Neuronal stem cell (in vitro differentiated cells): ENCODE data around the gene ROBO2.

Experiments used
- DNase-seq: peaks from one replicate; pipeline ENCODE4 v3.0.0-alpha.2; 2013; ENCODE audit warnings: low spot score
- H2AFZ ChIP-seq: one replicate; pipeline ENCODE4 v1.6.1; 2013; ENCODE audit warnings: mild to moderate bottlenecking, low read length, inconsistent platforms
- H2AK5ac ChIP-seq: 2 replicates; pipeline ENCODE4 v1.6.1; 2013; ENCODE audit warnings: low read depth, mild to moderate bottlenecking, inconsistent platforms, low read length, moderate library complexity, mixed read lengths
- H2BK120ac ChIP-seq: 2 replicates; pipeline ENCODE4 v1.6.1; 2013; ENCODE audit warnings: low read depth, mild to moderate bottlenecking, inconsistent platforms, low read length, moderate library complexity, mixed read lengths
- H2BK12ac ChIP-seq: one replicate; pipeline ENCODE4 v1.6.1; 2013; ENCODE audit warnings: low read length, inconsistent platforms
- H2BK15ac ChIP-seq: 2 replicates; pipeline ENCODE4 v1.6.1; 2013; ENCODE audit warnings: mild to moderate bottlenecking, low read length, inconsistent platforms, mixed read lengths
- H2BK5ac ChIP-seq: one replicate; pipeline ENCODE4 v1.6.1; 2013; ENCODE audit warnings: inconsistent platforms, mild to moderate bottlenecking, low read length, moderate library complexity
- H3K14ac ChIP-seq: one replicate; pipeline ENCODE4 v1.6.1; 2013; ENCODE audit warnings: low read length, inconsistent platforms
- H3K18ac ChIP-seq: 2 replicates; pipeline ENCODE4 v1.6.1; 2013; ENCODE audit warnings: low read length, inconsistent platforms
- H3K23ac ChIP-seq: 2 replicates; pipeline ENCODE4 v1.6.1; 2013; ENCODE audit warnings: low read depth, mild to moderate bottlenecking, mixed read lengths, low read length, inconsistent platforms; ENCODE audit not compliant: poor library complexity
- H3K27ac ChIP-seq: replicated peaks from 3 replicates; pipeline ENCODE4 v1.5.1; 2013; ENCODE audit warnings: low read length, inconsistent platforms
- H3K27me3 ChIP-seq, 3 experiments: 2 replicates each; pipeline ENCODE4 v1.6.1; 2013; ENCODE audit warnings: low read length in 3 of 3, mild to moderate bottlenecking in 2 of 3, inconsistent platforms in 1 of 3, low read depth in 1 of 3, mixed read lengths in 1 of 3, moderate library complexity in 1 of 3; ENCODE audit not compliant: control insufficient read depth in 3 of 3, insufficient read depth in 3 of 3
- H3K36me3 ChIP-seq, 2 donors: replicated peaks in 1 of 2; 2 replicates each; pipeline ENCODE4 v1.6.1; 2013; ENCODE audit warnings: low read length in 2 of 2; ENCODE audit not compliant: control insufficient read depth in 2 of 2, insufficient read depth in 2 of 2
- H3K4ac ChIP-seq: 2 replicates; pipeline ENCODE4 v1.6.1; 2013; ENCODE audit warnings: inconsistent platforms, mild to moderate bottlenecking, low read length, moderate library complexity
- H3K4me1 ChIP-seq, 2 donors: 1 replicate in 1 of 2; 2 replicates in 1 of 2; pipeline ENCODE4 v1.6.1; 2013; ENCODE audit warnings: low read length in 2 of 2, low read depth in 1 of 2; ENCODE audit not compliant: control insufficient read depth in 2 of 2, insufficient read depth in 1 of 2
- H3K4me2 ChIP-seq: one replicate; pipeline ENCODE4 v1.6.1; 2013; ENCODE audit warnings: mild to moderate bottlenecking, low read length, inconsistent platforms; ENCODE audit not compliant: insufficient read depth, poor library complexity, severe bottlenecking
- H3K4me3 ChIP-seq, 2 donors: 2 replicates each; pipeline ENCODE4 v1.5.1; 2013; ENCODE audit warnings: low read length in 2 of 2, mild to moderate bottlenecking in 2 of 2, inconsistent platforms in 1 of 2, moderate library complexity in 1 of 2
- H3K79me1 ChIP-seq: one replicate; pipeline ENCODE4 v1.6.1; 2013; ENCODE audit warnings: low read depth, mild to moderate bottlenecking, inconsistent platforms, low read length, moderate library complexity
- H3K9ac ChIP-seq: one replicate; pipeline ENCODE4 v1.6.1; 2013; ENCODE audit warnings: mild to moderate bottlenecking, low read depth, low read length, inconsistent platforms; ENCODE audit not compliant: poor library complexity
- H3K9me3 ChIP-seq, 2 donors: replicated peaks in 1 of 2; 2 replicates each; pipeline versions ENCODE3 to v1.6.1; 2013; ENCODE audit warnings: low read length in 2 of 2, mild to moderate bottlenecking in 2 of 2, inconsistent platforms in 1 of 2, low read depth in 1 of 2, mixed read lengths in 1 of 2, moderate library complexity in 1 of 2; ENCODE audit not compliant: control insufficient read depth in 2 of 2, insufficient read depth in 1 of 2
- H4K8ac ChIP-seq: one replicate; pipeline ENCODE4 v1.6.1; 2013; ENCODE audit warnings: low read depth, mild to moderate bottlenecking, inconsistent platforms, low read length, moderate library complexity
- H4K91ac ChIP-seq: one replicate; pipeline ENCODE4 v1.6.1; 2013; ENCODE audit warnings: low read length, low read depth, mild to moderate bottlenecking, inconsistent platforms; ENCODE audit not compliant: poor library complexity
- WGBS, 2 donors: extraction: QIAGEN DNeasy Blood & Tissue Kit; methylation state at CpG; one replicate each; pipeline ENCODE4 v1.1.7; 2013; ENCODE audit warnings: missing lambda C conversion rate in 2 of 2, mixed read lengths in 1 of 2; ENCODE audit not compliant: insufficient read length in 2 of 2, insufficient replicate concordance in 1 of 2; ENCODE audit errors: extremely low coverage in 2 of 2; 5-methylcytosine and 5-hydroxymethylcytosine counted together

The ROBO2 gene

DNA sequence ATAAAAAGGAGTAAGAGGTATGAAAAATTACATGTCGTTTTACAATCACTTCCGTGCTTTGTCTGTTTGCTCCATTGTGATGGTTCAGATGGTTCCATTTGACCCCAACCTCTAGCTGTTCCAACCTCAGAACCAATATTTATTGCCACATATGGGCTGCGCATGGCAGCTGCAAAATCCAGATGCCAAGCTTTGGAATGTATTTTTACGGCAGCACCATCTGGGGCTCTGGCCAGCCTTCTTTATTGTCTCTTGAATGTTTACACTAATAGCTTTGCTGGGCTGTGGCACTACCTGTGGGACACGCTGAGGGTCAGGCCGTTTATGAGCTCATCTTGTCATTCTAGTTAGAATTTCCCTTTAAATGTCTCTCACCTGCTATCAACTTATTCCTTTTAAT is 219.8 kb downstream of the ROBO2 start:
- Histone ChIP-seq H3K9me3 (no peaks in the 10 kb centered on the region), H4K91ac (no peak overlapping the region), H3K9ac (no peak overlapping the region), H3K23ac (no peak overlapping the region), H3K18ac (no peak overlapping the region), H3K36me3 (no peaks in the 10 kb centered on the region), H3K4me2 (no peak overlapping the region), H3K4me3 (no peak overlapping the region), H2AFZ (no peak overlapping the region), H4K8ac (no peak overlapping the region), H3K4me1 (peaks cover 0 to 1% of the 10 kb centered on the region in 2 donors), H2BK120ac (no peak overlapping the region), H3K14ac (no peak overlapping the region), H2AK5ac (no peak overlapping the region), H3K27me3 (no peaks in the 10 kb centered on the region), H2BK12ac (no peak overlapping the region), H2BK5ac (no peak overlapping the region), H3K79me1 (no peaks in the 10 kb centered on the region), H3K27ac (no peak overlapping the region), H2BK15ac (no peak overlapping the region), H3K4ac (no peak overlapping the region)
- DNase-seq: no peak
- no CpG with 5 or more reads among the region's 6 CpGs for WGBS, 2 donors

DNA sequence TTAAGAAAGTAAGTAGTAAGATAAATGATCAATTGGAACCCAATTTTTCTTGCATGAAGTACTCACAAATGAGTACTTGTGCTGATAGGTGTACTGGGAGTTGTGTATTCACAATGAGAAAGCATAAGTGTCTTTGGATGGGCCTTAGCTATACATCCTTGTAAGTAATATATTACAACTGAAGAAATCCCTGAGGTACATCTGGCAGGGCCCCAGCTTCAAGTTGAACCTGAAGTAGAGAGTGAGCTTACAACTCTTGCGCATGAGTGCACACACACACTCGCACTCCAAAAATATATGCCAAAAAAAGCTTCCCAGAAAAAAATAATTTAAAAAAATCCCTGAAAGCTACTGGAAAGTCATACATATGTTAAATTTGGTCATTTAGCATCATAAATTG is 222.5 kb downstream of the ROBO2 start:
- H3K23ac ChIP-seq: no peak overlapping the region
- no CpG with 5 or more reads among the region's 2 CpGs for WGBS, 2 donors

GRCh38 chr3:77267589-77267988 is 227.7 kb downstream of the ROBO2 start:
- no peak overlapping the region for H3K14ac ChIP-seq
- no peak overlapping the region for H4K91ac ChIP-seq
- WGBS, 2 donors: no CpG with 5 or more reads among the region's 3 CpGs
- H3K4me2 ChIP-seq: no peak overlapping the region
- H3K9ac ChIP-seq: no peak overlapping the region
- no peak overlapping the region for H2BK120ac ChIP-seq
- H2AFZ ChIP-seq: no peak overlapping the region
- peaks cover 0 to 2% of the 10 kb centered on the region in 2 donors for H3K4me1 ChIP-seq
- H4K8ac ChIP-seq: no peak overlapping the region
- no peaks in the 10 kb centered on the region for H3K36me3 ChIP-seq
- H3K27ac ChIP-seq: no peak overlapping the region
- H2AK5ac ChIP-seq: no peak overlapping the region
- H3K4me3 ChIP-seq: no peak overlapping the region
- H2BK5ac ChIP-seq: no peak overlapping the region
- H3K4ac ChIP-seq: no peak overlapping the region
- no peak for DNase-seq
- no peaks in the 10 kb centered on the region for H3K79me1 ChIP-seq
- no peaks in the 10 kb centered on the region for H3K27me3 ChIP-seq
- no peak overlapping the region for H3K18ac ChIP-seq
- no peak overlapping the region for H2BK12ac ChIP-seq
- H2BK15ac ChIP-seq: no peak overlapping the region
- no peak overlapping the region for H3K23ac ChIP-seq
- no peaks in the 10 kb centered on the region for H3K9me3 ChIP-seq

More for the DNA sequence above, 222.5 kb downstream of the ROBO2 start:
- no peaks in the 10 kb centered on the region for H3K27me3 ChIP-seq
- no peak overlapping the region for H3K4ac ChIP-seq
- no peak overlapping the region for H3K4me2 ChIP-seq
- no peak overlapping the region for H2BK15ac ChIP-seq
- H2BK120ac ChIP-seq: no peak overlapping the region
- no peaks in the 10 kb centered on the region for H3K4me1 ChIP-seq
- no peak overlapping the region for H2BK12ac ChIP-seq
- no peak overlapping the region for H2BK5ac ChIP-seq
- H3K79me1 ChIP-seq: no peaks in the 10 kb centered on the region
- no peak overlapping the region for H2AFZ ChIP-seq
- H3K4me3 ChIP-seq: no peak overlapping the region
- H3K18ac ChIP-seq: no peak overlapping the region
- no peak overlapping the region for H4K91ac ChIP-seq
- H3K9me3 ChIP-seq: no peaks in the 10 kb centered on the region
- no peak overlapping the region for H3K9ac ChIP-seq
- H3K27ac ChIP-seq: no peak overlapping the region
- H3K14ac ChIP-seq: no peak overlapping the region
- DNase-seq: no peak
- H3K36me3 ChIP-seq: no peaks in the 10 kb centered on the region
- H4K8ac ChIP-seq: no peak overlapping the region
- H2AK5ac ChIP-seq: no peak overlapping the region

DNA sequence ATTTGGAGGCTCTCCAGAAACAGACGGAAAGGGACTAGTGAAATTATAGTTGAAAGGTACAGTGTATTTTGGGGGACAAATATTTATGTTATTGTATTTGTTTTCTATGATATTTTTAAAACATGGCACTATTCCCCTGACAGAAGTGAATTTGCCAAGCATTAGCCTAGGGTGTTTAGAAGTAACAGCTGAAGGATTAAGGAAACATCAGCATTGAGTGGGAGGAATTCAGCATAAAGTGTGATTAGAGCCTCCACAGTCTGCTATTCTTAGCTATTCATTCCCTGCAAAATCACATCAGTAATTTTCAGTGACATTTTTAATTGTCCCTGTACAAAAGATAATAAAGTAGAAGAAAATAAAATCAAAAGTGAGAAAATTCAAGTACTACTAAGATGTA is 231.4 kb downstream of the ROBO2 start:
- Histone ChIP-seq H3K27me3 (no peaks in the 10 kb centered on the region), H3K4me2 (no peak overlapping the region)
- no CpG with 5 or more reads among the region's 1 CpG for WGBS, 2 donors

More for the DNA sequence above, 231.4 kb downstream of the ROBO2 start:
- Histone ChIP-seq H3K4me1 (peaks cover 0 to 2% of the 10 kb centered on the region in 2 donors), H2BK12ac (no peak overlapping the region), H3K36me3 (no peaks in the 10 kb centered on the region), H2BK5ac (no peak overlapping the region), H3K14ac (no peak overlapping the region), H3K27ac (no peak overlapping the region), H3K9ac (no peak overlapping the region), H3K4ac (no peak overlapping the region), H4K8ac (no peak overlapping the region), H2BK15ac (no peak overlapping the region), H2AK5ac (no peak overlapping the region), H3K18ac (no peak overlapping the region), H3K9me3 (no peaks in the 10 kb centered on the region), H3K79me1 (no peaks in the 10 kb centered on the region), H2AFZ (no peak overlapping the region), H4K91ac (no peak overlapping the region), H3K4me3 (no peak overlapping the region), H3K23ac (no peak overlapping the region), H2BK120ac (no peak overlapping the region)
- DNase-seq: no peak
